Glutamatergic neuron (in vitro differentiated cells): ENCODE data around the gene TOB2. TPM values are rescaled to one million over a fixed set of nuclear protein-coding genes. Genes with fewer than 3 reads are reported as not detected.

Source experiments
- DNase-seq: peaks from one replicate; pipeline ENCODE4 v3.0.0; 2022
- H3K27ac Mint-ChIP-seq: one replicate; pipeline ENCODE4 v1.8.0; 2020; ENCODE audit warnings: mild to moderate bottlenecking, mixed read lengths, inconsistent platforms; ENCODE audit not compliant: unreplicated experiment
- H3K27me3 Mint-ChIP-seq: one replicate; pipeline ENCODE4 v1.8.0; 2020; ENCODE audit warnings: mild to moderate bottlenecking, moderate library complexity, mixed read lengths, inconsistent platforms; ENCODE audit not compliant: unreplicated experiment
- H3K36me3 Mint-ChIP-seq: one replicate; pipeline ENCODE4 v1.8.0; 2020; ENCODE audit warnings: mild to moderate bottlenecking, mixed read lengths, inconsistent platforms; ENCODE audit not compliant: unreplicated experiment
- H3K4me1 Mint-ChIP-seq: one replicate; pipeline ENCODE4 v1.8.0; 2020; ENCODE audit warnings: mild to moderate bottlenecking, low read depth, mixed read lengths, inconsistent platforms; ENCODE audit not compliant: unreplicated experiment
- H3K4me3 Mint-ChIP-seq: one replicate; pipeline ENCODE4 v1.8.0; 2020; ENCODE audit warnings: mild to moderate bottlenecking, mixed read lengths, inconsistent platforms; ENCODE audit not compliant: unreplicated experiment
- H3K9me3 Mint-ChIP-seq: one replicate; pipeline ENCODE4 v1.8.0; 2020; ENCODE audit warnings: mild to moderate bottlenecking, moderate library complexity, mixed read lengths, inconsistent platforms; ENCODE audit not compliant: unreplicated experiment
- CTCF ChIP-seq: fragments of 200-600 bp; sonication (generic); IDR thresholded peaks from one replicate; pipeline ENCODE4 v1.5.0; 2021; ENCODE audit not compliant: partially characterized antibody, unreplicated experiment
- total RNA-seq: library from RNA; stranded (reverse); fragmentation: NEBNext Ultra II Directional; extraction: Animal tissue kit (Norgen Biotek cat#: 25700); gene quantifications from one replicate; pipeline ENCODE4 v1.2.1, GENCODE V29; 2021; ENCODE audit not compliant: unreplicated experiment

The TOB2 gene
- total RNA-seq, 1 donor from 2014 or later, result 43.3 TPM

GRCh38 chr22:41474872-41475451 lies 28.4 kb upstream of the TOB2 start:
- peaks cover 2% of the 10 kb centered on the region for H3K9me3 Mint-ChIP-seq
- peaks cover 20% of the 10 kb centered on the region for H3K4me1 Mint-ChIP-seq
- DNase-seq, result no peak
- H3K36me3 Mint-ChIP-seq, result no peaks in the 10 kb centered on the region
- H3K27me3 Mint-ChIP-seq, result peaks cover 7% of the 10 kb centered on the region
- no peak overlapping the region for H3K27ac Mint-ChIP-seq
- no peak for TF ChIP-seq CTCF
- H3K4me3 Mint-ChIP-seq, result no peak overlapping the region

- Mint-ChIP-seq H3K36me3 (no peaks in the 10 kb centered on the region), H3K27ac (no peak overlapping the region), H3K4me1 (peaks cover 6% of the 10 kb centered on the region), H3K9me3 (peaks cover 4% of the 10 kb centered on the region), H3K4me3 (no peak overlapping the region), H3K27me3 (peaks cover 5% of the 10 kb centered on the region)
- no peak for DNase-seq
- no peak for TF ChIP-seq CTCF
Measured at GRCh38 chr22:41471568-41471967, 25.0 kb upstream of the TOB2 start.

GRCh38 chr22:41470886-41471285 lies 24.3 kb upstream of the TOB2 start:
- Mint-ChIP-seq H3K27ac (no peak overlapping the region), H3K36me3 (no peaks in the 10 kb centered on the region), H3K4me3 (peak overlapping the region; percentile 71), H3K4me1 (peaks cover 6% of the 10 kb centered on the region), H3K9me3 (peaks cover 4% of the 10 kb centered on the region), H3K27me3 (peaks cover 5% of the 10 kb centered on the region)
- no peak for TF ChIP-seq CTCF
- no peak for DNase-seq

DNA sequence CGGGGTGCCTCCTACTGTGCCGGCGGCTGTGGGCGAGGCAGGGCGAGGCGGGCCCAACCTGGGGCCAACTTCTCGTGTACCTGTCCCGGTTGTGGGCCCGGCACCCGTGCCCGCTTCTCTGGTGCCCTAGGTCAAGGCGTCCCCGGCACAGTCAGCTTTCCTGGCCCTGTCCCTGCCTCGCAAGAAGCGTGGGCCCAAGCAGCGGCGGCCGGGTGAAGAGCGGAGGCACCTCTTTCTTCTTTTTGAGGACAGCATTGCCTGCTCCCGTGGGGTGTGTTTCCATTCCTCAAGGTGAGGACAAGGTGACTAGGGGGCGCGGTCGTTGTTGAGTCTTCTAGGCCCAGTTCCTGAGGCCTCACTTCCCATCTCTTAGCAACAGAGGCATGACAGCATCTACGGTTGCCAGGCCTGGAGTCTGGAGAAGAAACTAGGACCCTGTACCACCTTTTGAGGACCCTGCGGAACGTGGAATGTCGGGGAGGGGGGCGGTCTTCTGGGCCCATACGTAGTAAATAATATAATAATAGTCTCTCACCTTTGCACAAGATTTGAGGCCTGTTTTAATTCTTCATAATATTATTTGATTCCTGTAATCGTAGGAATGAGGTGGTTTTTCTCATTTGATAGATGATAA lies 22.7 kb upstream of the TOB2 start:
- no peak for DNase-seq
- H3K9me3 Mint-ChIP-seq, result peaks cover 4% of the 10 kb centered on the region
- H3K4me1 Mint-ChIP-seq, result peaks cover 6% of the 10 kb centered on the region
- H3K27me3 Mint-ChIP-seq, result peaks cover 5% of the 10 kb centered on the region
- H3K27ac Mint-ChIP-seq, result peak overlapping the region; percentile 99
- H3K36me3 Mint-ChIP-seq, result no peaks in the 10 kb centered on the region
- no peak for TF ChIP-seq CTCF
- H3K4me3 Mint-ChIP-seq, result peak overlapping the region; percentile 97

- Mint-ChIP-seq H3K27ac (peak within 1 kb of the TSS; percentile 99), H3K9me3 (peaks cover 4% of the 10 kb centered on the region), H3K4me3 (peak within 1 kb of the TSS; percentile 97), H3K36me3 (no peaks in the 10 kb centered on the region), H3K27me3 (peaks cover 2% of the 10 kb centered on the region), H3K4me1 (peaks cover 3% of the 10 kb centered on the region)
- TF ChIP-seq CTCF, result no peak
- DNase-seq, result peak; percentile 97
Measured at GRCh38 chr22:41468381-41469217, 22.0 kb upstream of the TOB2 start, which contains the start of the genes ACO2 and PHF5A. ACO2 (plus strand) TSS chr22:41469117; CDS start chr22:41469147, 30 bp downstream. PHF5A (minus strand) TSS chr22:41468692; CDS start chr22:41468653, 39 bp downstream.
